LNCaP clone FGC (cell line): Measurements from ENCODE around the gene MACROD2.

Source experiments
- DNase-seq: peaks from one replicate; pipeline ENCODE4 v3.0.0-alpha.2; 2011; ENCODE audit warnings: low read depth
- H3K4me3 ChIP-seq: 2 replicates; pipeline ENCODE4 v1.5.1; 2011; ENCODE audit warnings: mild to moderate bottlenecking, low read depth, low read length, control low read depth
- CTCF ChIP-seq: IDR thresholded peaks from 2 replicates; pipeline ENCODE4 v1.5.1; 2012; ENCODE audit warnings: mild to moderate bottlenecking; ENCODE audit not compliant: control insufficient read depth, insufficient read depth; ENCODE audit errors: extremely low read depth

The MACROD2 gene

GRCh38 chr20:15623215-15623614 is 1627.9 kb downstream of the MACROD2 start:
- no peak overlapping the region for H3K4me3 ChIP-seq
- TF ChIP-seq CTCF: no peak
- no peak for DNase-seq

DNA sequence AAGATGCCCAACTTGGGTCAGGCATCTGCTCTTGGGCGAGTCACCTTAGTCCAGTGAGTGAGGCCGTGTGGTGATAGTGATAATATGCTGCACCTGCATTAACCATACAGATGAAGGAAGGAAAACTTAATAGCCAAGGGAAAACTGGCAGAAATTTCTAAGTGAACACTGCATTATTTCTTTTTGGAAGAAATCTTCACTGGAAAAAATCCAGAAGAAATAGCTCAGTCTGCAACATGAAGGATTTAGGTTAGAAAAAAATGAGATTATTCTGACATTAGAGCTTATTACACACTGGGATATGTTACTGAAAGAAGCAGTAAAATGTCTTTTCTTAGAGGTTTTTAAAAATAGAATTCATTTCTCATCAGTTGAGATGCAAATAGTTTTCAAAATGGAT is 1630.7 kb downstream of the MACROD2 start:
- no peak for TF ChIP-seq CTCF
- DNase-seq: no peak

DNA sequence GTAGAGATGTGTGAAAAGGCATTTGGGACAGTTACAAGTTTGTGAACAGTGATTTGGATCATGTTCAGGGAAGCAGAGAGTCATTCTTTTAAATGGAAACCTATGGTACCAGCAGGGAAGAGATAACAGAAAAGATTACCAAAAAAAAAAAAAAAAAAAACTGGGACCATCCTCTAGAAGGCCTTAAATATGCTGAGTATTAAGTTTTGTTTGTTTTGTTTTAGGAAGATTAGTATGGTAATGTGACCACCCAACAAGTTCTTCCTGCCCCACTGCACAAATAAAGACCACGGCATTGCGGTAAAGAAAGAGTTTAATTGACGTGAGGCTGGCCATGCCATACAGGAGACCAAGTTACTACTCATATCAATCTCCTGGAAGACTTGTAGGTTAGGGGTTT is 1631.8 kb downstream of the MACROD2 start:
- TF ChIP-seq CTCF: no peak

More for the DNA sequence above, 1630.7 kb downstream of the MACROD2 start:
- no peak overlapping the region for H3K4me3 ChIP-seq

GRCh38 chr20:15627501-15627903 is 1632.2 kb downstream of the MACROD2 start:
- no peak for DNase-seq
- H3K4me3 ChIP-seq: no peak overlapping the region
- TF ChIP-seq CTCF: no peak

More for the DNA sequence above, 1631.8 kb downstream of the MACROD2 start:
- DNase-seq: no peak
- H3K4me3 ChIP-seq: no peak overlapping the region

GRCh38 chr20:15628851-15629353 is 1633.6 kb downstream of the MACROD2 start:
- no peak for DNase-seq
- no peak overlapping the region for H3K4me3 ChIP-seq
- TF ChIP-seq CTCF: no peak

DNA sequence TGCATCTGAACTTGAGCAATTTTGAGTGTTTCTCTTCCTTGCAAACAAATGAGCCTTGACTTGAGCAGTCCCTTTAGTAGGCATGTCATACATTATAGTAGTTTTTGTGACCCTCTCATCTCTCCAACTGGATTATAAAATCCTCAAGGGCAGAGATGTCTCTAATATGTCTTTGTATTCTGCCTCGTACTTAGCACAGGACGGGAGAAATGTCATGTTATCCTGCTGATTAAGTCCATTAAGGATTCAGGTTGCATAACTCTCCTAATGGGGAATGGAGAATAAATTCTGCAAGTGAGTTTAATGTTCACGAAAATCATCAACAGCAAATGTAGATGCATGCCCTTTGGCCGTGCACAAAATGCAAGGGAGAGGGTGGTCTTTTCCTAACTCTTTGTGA is 1635.0 kb downstream of the MACROD2 start:
- H3K4me3 ChIP-seq: no peak overlapping the region
- TF ChIP-seq CTCF: no peak
- DNase-seq: no peak

DNA sequence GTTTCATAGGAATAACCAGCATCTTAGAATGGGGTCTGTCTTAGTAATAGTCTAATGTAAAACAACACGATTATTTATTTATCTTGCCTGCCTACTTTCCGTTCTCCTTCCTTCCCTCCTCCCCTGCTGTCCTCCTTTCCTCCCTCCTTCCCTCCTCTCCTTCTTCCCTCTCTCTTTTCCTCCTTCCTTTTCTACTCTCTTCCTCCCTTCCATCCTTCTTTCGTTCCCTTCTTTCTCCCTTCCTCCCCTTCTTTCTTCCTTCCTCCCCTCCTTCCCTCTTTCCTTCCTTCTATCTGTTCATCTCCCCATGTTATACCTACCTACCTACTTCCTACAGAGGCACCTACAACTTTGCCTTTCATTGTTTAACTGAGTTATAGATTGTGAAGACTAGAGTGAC is 1637.4 kb downstream of the MACROD2 start:
- DNase-seq: no peak
- TF ChIP-seq CTCF: no peak

More for the DNA sequence above, 1637.4 kb downstream of the MACROD2 start:
- no peak overlapping the region for H3K4me3 ChIP-seq
